IMR-90 (cell line): ENCODE results near the gene ABCC10. TPM values are rescaled to one million over a fixed set of nuclear protein-coding genes. Genes with fewer than 3 reads are reported as not detected.

Experiments used
- ATAC-seq: fragments of 200-7000 bp; cut with Tn5 transposase; 2 replicates; pipeline ENCODE4 v1.9.1; 2020; ENCODE audit warnings: low read depth, mild to moderate bottlenecking, moderate library complexity
- BruUV-seq: library from RNA; stranded (reverse); fragments of 400-500 nt; replicated peaks from 2 replicates; lab custom pipeline; 2021; lab: Mats Ljungman, UMichigan
- CTCF ChIA-PET: fragments of 300-600 bp; formaldehyde crosslinking; extraction: SDS; loops from one replicate; lab custom pipeline; 2021; ENCODE audit warnings: antibody characterized with exemption; lab: Yijun Ruan, JAX
- POLR2A ChIA-PET: fragments of 300-600 bp; sonication (Branson Sonifier 250); formaldehyde crosslinking; loops from one replicate; lab custom pipeline; 2022; ENCODE audit warnings: antibody characterized with exemption; ENCODE audit not compliant: unreplicated experiment; lab: Charles Lee
- DNase-seq: peaks from one replicate; pipeline ENCODE4 v3.0.0; 2013
- H2AFZ ChIP-seq: replicated peaks from 2 replicates; pipeline ENCODE3; 2013; ENCODE audit warnings: low read length, mild to moderate bottlenecking; ENCODE audit not compliant: poor library complexity
- H2AK5ac ChIP-seq: 2 replicates; pipeline ENCODE4 v1.6.1; 2013; ENCODE audit warnings: low read depth, low read length, inconsistent platforms
- H2AK9ac ChIP-seq: replicated peaks from 2 replicates; pipeline ENCODE3; 2013; ENCODE audit warnings: mild to moderate bottlenecking, low read depth, low read length, moderate library complexity; ENCODE audit not compliant: poor library complexity
- H2BK120ac ChIP-seq: 2 replicates; pipeline ENCODE4 v1.6.1; 2013; ENCODE audit warnings: low read depth, low read length, inconsistent platforms
- H2BK15ac ChIP-seq: 3 replicates; pipeline ENCODE4 v1.6.1; 2013; ENCODE audit warnings: low read depth, low read length, inconsistent platforms
- H2BK20ac ChIP-seq: 2 replicates; pipeline ENCODE4 v1.6.1; 2013; ENCODE audit warnings: low read depth, mild to moderate bottlenecking, inconsistent platforms, low read length, moderate library complexity
- H2BK5ac ChIP-seq: 2 replicates; pipeline ENCODE4 v1.6.1; 2013; ENCODE audit warnings: mild to moderate bottlenecking, low read depth, low read length, inconsistent platforms; ENCODE audit not compliant: poor library complexity, severe bottlenecking
- H3K14ac ChIP-seq: replicated peaks from 2 replicates; pipeline ENCODE4 v1.6.1; 2013; ENCODE audit warnings: low read depth, low read length, inconsistent platforms
- H3K18ac ChIP-seq: 2 replicates; pipeline ENCODE4 v1.6.1; 2013; ENCODE audit warnings: low read depth, low read length, control low read depth
- H3K23ac ChIP-seq: 2 replicates; pipeline ENCODE4 v1.6.1; 2013; ENCODE audit warnings: low read depth, low read length, inconsistent platforms
- H3K27ac ChIP-seq: 2 replicates; pipeline ENCODE4 v1.5.1; 2013; ENCODE audit warnings: mild to moderate bottlenecking, control low read depth, low read length; ENCODE audit not compliant: insufficient read depth
- H3K27me3 ChIP-seq: 2 replicates; pipeline ENCODE4 v1.6.1; 2013; ENCODE audit warnings: low read length; ENCODE audit not compliant: control insufficient read depth, insufficient read depth
- H3K36me3 ChIP-seq: 2 replicates; pipeline ENCODE4 v1.6.1; 2013; ENCODE audit warnings: low read length, mixed read lengths; ENCODE audit not compliant: control insufficient read depth, insufficient read depth
- H3K4ac ChIP-seq: 2 replicates; pipeline ENCODE4 v1.6.1; 2013; ENCODE audit warnings: low read depth, low read length, inconsistent platforms
- H3K4me1 ChIP-seq: 2 replicates; pipeline ENCODE4 v1.6.1; 2013; ENCODE audit warnings: low read length, mixed read lengths; ENCODE audit not compliant: control insufficient read depth, insufficient read depth
- H3K4me2 ChIP-seq: 2 replicates; pipeline ENCODE4 v1.6.1; 2013; ENCODE audit warnings: low read depth, mild to moderate bottlenecking, control low read depth, low read length, moderate library complexity
- H3K4me3 ChIP-seq: 2 replicates; pipeline ENCODE4 v1.5.1; 2013; ENCODE audit warnings: low read depth, mild to moderate bottlenecking, control low read depth, low read length, moderate library complexity; ENCODE audit not compliant: insufficient read depth
- H3K56ac ChIP-seq: 2 replicates; pipeline ENCODE4 v1.6.1; 2013; ENCODE audit warnings: low read length, inconsistent platforms; ENCODE audit not compliant: insufficient read depth; ENCODE audit errors: extremely low read depth
- H3K79me1 ChIP-seq, 2 experiments: 2 replicates each; pipeline ENCODE4 v1.6.1; 2013; ENCODE audit warnings: low read length in 2 of 2, inconsistent platforms in 1 of 2, low read depth in 1 of 2
- H3K9ac ChIP-seq: 2 replicates; pipeline ENCODE4 v1.6.1; 2013; ENCODE audit warnings: low read depth, low read length, control low read depth
- H3K9me1 ChIP-seq: 2 replicates; pipeline ENCODE4 v1.6.1; 2013; ENCODE audit warnings: low read length, inconsistent platforms; ENCODE audit not compliant: insufficient read depth
- H3K9me3 ChIP-seq: 2 replicates; pipeline ENCODE4 v1.6.1; 2013; ENCODE audit warnings: low read length; ENCODE audit not compliant: control insufficient read depth, insufficient read depth
- H4K20me1 ChIP-seq: 2 replicates; pipeline ENCODE4 v1.6.1; 2013; ENCODE audit warnings: low read length, inconsistent platforms; ENCODE audit not compliant: insufficient read depth
- H4K5ac ChIP-seq: 2 replicates; pipeline ENCODE4 v1.6.1; 2013; ENCODE audit warnings: mild to moderate bottlenecking, low read depth, low read length, control low read depth
- H4K8ac ChIP-seq, 2 experiments: 2 replicates each; pipeline ENCODE4 v1.6.1; 2013; ENCODE audit warnings: low read depth in 2 of 2, low read length in 2 of 2, control low read depth in 1 of 2, inconsistent platforms in 1 of 2
- H4K91ac ChIP-seq: 2 replicates; pipeline ENCODE4 v1.6.1; 2013; ENCODE audit warnings: low read depth, low read length, inconsistent platforms; ENCODE audit not compliant: insufficient read depth
- ELK1 ChIP-seq: fragments of 150-350 bp; IDR thresholded peaks from 2 replicates; pipeline ENCODE4 v1.6.1; 2016; ENCODE audit warnings: low read depth, mild to moderate bottlenecking, low read length, moderate library complexity, borderline replicate concordance
- MAFK ChIP-seq: IDR thresholded peaks from 2 replicates; pipeline ENCODE4 v1.6.1; 2012; ENCODE audit warnings: low read depth, low read length, improper control_type of control experiment
- MXI1 ChIP-seq: IDR thresholded peaks from 2 replicates; pipeline ENCODE4 v1.6.1; 2012; ENCODE audit warnings: low read depth, mild to moderate bottlenecking, low read length, moderate library complexity, borderline replicate concordance
- RCOR1 ChIP-seq: IDR thresholded peaks from 2 replicates; pipeline ENCODE4 v1.6.1; 2012; ENCODE audit warnings: mild to moderate bottlenecking, low read length, improper control_type of control experiment; ENCODE audit not compliant: insufficient replicate concordance
- SMC3 ChIP-seq: fragments of 150-350 bp; IDR thresholded peaks from 2 replicates; pipeline ENCODE4 v1.6.1; 2016; ENCODE audit warnings: low read depth, mild to moderate bottlenecking, antibody characterized with exemption, low read length, moderate library complexity
- WGBS, 2 experiments: methylation state at CpG; one replicate each; pipeline versions ENCODE4 v1.1.5 to v1.1.7; 2013; ENCODE audit warnings: missing lambda C conversion rate in 2 of 2; ENCODE audit not compliant: insufficient read length in 1 of 2; ENCODE audit errors: extremely low coverage in 2 of 2; 5-methylcytosine and 5-hydroxymethylcytosine counted together
- dilution Hi-C: fragments of 300-500 bp; cut with HindIII; formaldehyde crosslinking; loops from one replicate; pipeline ENCODE4 v1.14.3; 2018; ENCODE audit warnings: low sequenced_read_pairs; ENCODE audit not compliant: unreplicated experiment
- in situ Hi-C: fragments of 300-500 bp; cut with MboI; formaldehyde crosslinking; loops from 3 replicates; pipeline ENCODE4 v1.14.3; 2019; ENCODE audit warnings: low sequenced_read_pairs, inconsistent platforms, mixed read lengths
- intact Hi-C: fragments of 100-400 bp; cut with micrococcal nuclease; formaldehyde crosslinking; loops from 2 replicates; pipeline ENCODE4 v1.10.0; 2022
- polyA plus RNA-seq, 3 experiments: library from polyadenylated mRNA; depleted of rRNA; stranded (reverse); fragments of >200 nt; gene quantifications; 2 replicates each; pipeline ENCODE4 v1.2.3, GENCODE V29; 2012; ENCODE audit warnings: low replicate concordance in 1 of 3
- total RNA-seq: library from RNA; depleted of rRNA; stranded (reverse); fragments of >200 nt; gene quantifications from 2 replicates; pipeline ENCODE4 v1.2.3, GENCODE V29; 2012

Gene ABCC10
- total and polyA plus RNA-seq, 2 of the 4 experiments (the other 2 are of a cell fraction), result 7.0 to 26.3 TPM

GRCh38 chr6:43493230-43493629, 65.9 kb downstream of the ABCC10 start:
- peak overlapping the region; percentile 5 for H2BK5ac ChIP-seq
- H3K27ac ChIP-seq, result no peak overlapping the region
- 0 out of 3 replicates have a peak overlapping the region, but pooled peaks have one; percentile 2 for H2BK15ac ChIP-seq
- TF ChIP-seq MXI1 (no peak), SMC3 (no peak), MAFK (no peak), RCOR1 (no peak), ELK1 (no peak)
- WGBS, 2 experiments, result no CpG with 5 or more reads among the region's 2 CpGs
- no peak overlapping the region for H3K56ac ChIP-seq
- in situ Hi-C loops (loop anchor here (5.0 to 10.0 kb wide), 2 partner anchors 48 to 236 kb away; no protein-coding TSS in a partner anchor), dilution Hi-C loops (no loop called here), intact Hi-C loops (no loop called here)
- H2AFZ ChIP-seq, result no peak overlapping the region
- H4K91ac ChIP-seq, result peak overlapping the region; percentile 44
- peak overlapping the region; percentile 47; the same call in 1 of the 2 replicates for H3K4ac ChIP-seq
- peaks cover 31% of the 10 kb centered on the region; the same call in 1 of the 2 replicates for H4K20me1 ChIP-seq
- ATAC-seq (no peak), DNase-seq (no peak)
- ChIA-PET CTCF (no interaction called here), POLR2A (interaction anchor here (1.0 kb wide), 1 partner anchor 15 kb away, joined by 3 read pairs; no protein-coding TSS in a partner anchor)
- H3K18ac ChIP-seq, result no peak overlapping the region
- no peak overlapping the region for H4K5ac ChIP-seq
- H2AK9ac ChIP-seq, result no peak overlapping the region
- no peaks in the 10 kb centered on the region for H3K9me3 ChIP-seq
- H3K4me3 ChIP-seq, result no peak overlapping the region
- peak overlapping the region; percentile 37; the same call in 1 of the 2 replicates for H2BK20ac ChIP-seq
- H2BK120ac ChIP-seq, result no peak overlapping the region; the same call in 1 of the 2 replicates
- H3K79me1 ChIP-seq, result peaks cover 32 to 82% of the 10 kb centered on the region in 2 experiments
- H3K23ac ChIP-seq, result peak overlapping the region; percentile 62; the same call in 1 of the 2 replicates
- H3K4me1 ChIP-seq, result peaks cover 46% of the 10 kb centered on the region
- peaks cover 47% of the 10 kb centered on the region for H3K9me1 ChIP-seq
- no peaks in the 10 kb centered on the region; the same call in 1 of the 2 replicates for H3K36me3 ChIP-seq
- H2AK5ac ChIP-seq, result peak overlapping the region; percentile 92
- no peaks in the 10 kb centered on the region for H3K27me3 ChIP-seq
- H3K4me2 ChIP-seq, result no peak overlapping the region
- H4K8ac ChIP-seq, result no peak overlapping the region
- H3K14ac ChIP-seq, result peak overlapping the region; percentile 21; the same call in 1 of the 2 replicates
- BruUV-seq, result no TSS peak
- H3K9ac ChIP-seq, result no peak overlapping the region
